ENCODE measurements around the gene AMOT. TPM values are rescaled to one million over a fixed set of nuclear protein-coding genes. Genes with fewer than 3 reads are reported as not detected.

AMOT gene
- total and polyA plus RNA-seq, 8 donors = 1.1 to 14.4 (median 5.1) TPM

DNA sequence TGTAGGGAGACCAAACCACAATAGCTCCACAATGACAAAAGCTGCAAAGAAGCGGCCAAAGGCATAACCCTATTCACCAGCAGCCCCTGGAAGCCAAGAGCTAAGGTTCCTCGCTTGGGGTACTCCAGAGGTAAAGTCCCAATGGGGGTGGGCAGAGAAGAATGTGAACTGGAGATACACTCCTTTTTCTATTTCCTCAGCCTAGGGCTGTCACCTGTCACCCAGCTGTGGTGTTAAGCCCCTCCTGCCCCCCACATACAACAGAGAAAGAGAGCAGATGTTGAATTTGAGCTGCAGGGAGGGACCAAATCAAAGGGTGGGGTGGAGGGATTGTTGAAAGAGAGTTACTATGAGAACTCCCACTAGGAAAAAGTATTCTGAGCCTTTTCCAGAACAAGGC lies 26.1 kb downstream of the AMOT start:
- Histone ChIP-seq H3K4me3 (no peak overlapping the region), H3K9me3 (no peaks in the 10 kb centered on the region), H3K27ac (no peak overlapping the region), H3K36me3 (no peaks in the 10 kb centered on the region), H3K4me1 (no peaks in the 10 kb centered on the region), H3K27me3 (peaks cover 0 to 3% (median 0%) of the 10 kb centered on the region in 4 donors)
- DNase-seq (no peak), FAIRE-seq (no peak), ATAC-seq (no peak)
- no peak for TF ChIP-seq CTCF (IDR thresholded peaks at IDR 0.05)
- 53 to 80% methylated on average over 2 of the region's 2 CpGs for WGBS, 2 donors
- intact Hi-C loops (cut with DNase I) = no loop called here

- FAIRE-seq = no peak
- no peaks in the 10 kb centered on the region for H3K4me1 ChIP-seq
- H3K4me3 ChIP-seq = no peak overlapping the region
- no peak overlapping the region for H3K27ac ChIP-seq
- peaks cover 0 to 3% (median 0%) of the 10 kb centered on the region in 4 donors for H3K27me3 ChIP-seq
- no peaks in the 10 kb centered on the region for H3K36me3 ChIP-seq
- no peaks in the 10 kb centered on the region for H3K9me3 ChIP-seq
- WGBS, 2 donors = 78 to 89% methylated on average over 4 of the region's 4 CpGs
- intact Hi-C loops (cut with DNase I) = no loop called here
- no peak for TF ChIP-seq CTCF (IDR thresholded peaks at IDR 0.05)
- no peak for ATAC-seq
- no peak for DNase-seq
These were observed 27.9 kb downstream of the AMOT start for GRCh38 chrX:112812741-112813140.

GRCh38 chrX:112808651-112809195 lies 31.9 kb downstream of the AMOT start:
- Histone ChIP-seq H3K27me3 (peaks cover 0 to 6% (median 1%) of the 10 kb centered on the region in 4 donors), H3K36me3 (no peaks in the 10 kb centered on the region), H3K4me3 (no peak overlapping the region), H3K27ac (no peak overlapping the region), H3K9me3 (no peaks in the 10 kb centered on the region), H3K4me1 (no peaks in the 10 kb centered on the region)
- DNase-seq (no peak), FAIRE-seq (no peak), ATAC-seq (no peak)
- intact Hi-C loops (cut with DNase I) = no loop called here
- TF ChIP-seq CTCF (IDR thresholded peaks at IDR 0.05) = no peak
- 70 to 71% methylated on average over 3 of the region's 3 CpGs for WGBS, 2 donors

- no peaks in the 10 kb centered on the region for H3K36me3 ChIP-seq
- H3K9me3 ChIP-seq = no peaks in the 10 kb centered on the region
- 40 to 79% methylated on average over 4 of the region's 4 CpGs for WGBS, 2 donors
- ATAC-seq (no peak), FAIRE-seq (no peak), DNase-seq (no peak)
- no peak overlapping the region for H3K27ac ChIP-seq
- peaks cover 0 to 6% (median 1%) of the 10 kb centered on the region in 4 donors for H3K27me3 ChIP-seq
- no peaks in the 10 kb centered on the region for H3K4me1 ChIP-seq
- intact Hi-C loops (cut with DNase I) = no loop called here
- no peak for TF ChIP-seq CTCF (IDR thresholded peaks at IDR 0.05)
- H3K4me3 ChIP-seq = no peak overlapping the region
These were observed 32.6 kb downstream of the AMOT start for GRCh38 chrX:112808007-112808406.

- Histone ChIP-seq H3K27ac (no peak overlapping the region), H3K27me3 (peaks cover 0 to 6% (median 1%) of the 10 kb centered on the region in 4 donors), H3K4me3 (no peak overlapping the region), H3K4me1 (no peaks in the 10 kb centered on the region), H3K36me3 (no peaks in the 10 kb centered on the region), H3K9me3 (no peaks in the 10 kb centered on the region)
- no peak for TF ChIP-seq CTCF (IDR thresholded peaks at IDR 0.05)
- intact Hi-C loops (cut with DNase I) = no loop called here
- no peak for ATAC-seq
- FAIRE-seq = no peak
- DNase-seq = no peak
- WGBS, 2 donors = 91 to 94% methylated on average over 3 of the region's 3 CpGs
These were observed 37.6 kb downstream of the AMOT start for GRCh38 chrX:112803060-112803459.

Data from pancreas (tissue), 10 donors.